CD4-positive, alpha-beta T cell (primary cell): Measurements from ENCODE around the gene TMEM51. TPM values are rescaled to one million over a fixed set of nuclear protein-coding genes. Genes with fewer than 3 reads are reported as not detected.

Experiments
- ATAC-seq: fragments of 200-7000 bp; cut with Tn5 transposase; one replicate; pipeline ENCODE4 v1.10.0; 2022; ENCODE audit warnings: mild to moderate bottlenecking; ENCODE audit not compliant: poor library complexity
- CTCF ChIA-PET: fragments of 350-600 bp; sonication (Branson Sonifier 250); formaldehyde crosslinking; loops from one replicate; lab custom pipeline; 2021; ENCODE audit warnings: antibody characterized with exemption, inconsistent platforms; lab: Charles Lee
- POLR2A ChIA-PET: fragments of 350-600 bp; sonication (Branson Sonifier 250); formaldehyde crosslinking; loops from one replicate; lab custom pipeline; 2021; ENCODE audit warnings: antibody characterized with exemption, inconsistent platforms; lab: Charles Lee
- DNase-seq, 14 experiments: peaks; one replicate each; pipeline ENCODE4 v3.0.0-alpha.2; 2013 to 2020; ENCODE audit warnings: mixed read lengths in 2 of 14
- H3K27ac ChIP-seq, 2 donors: one replicate each; pipeline versions ENCODE4 v1.5.1 to v1.7.0; 2013; ENCODE audit warnings: low read length in 2 of 2, low read depth in 1 of 2, mild to moderate bottlenecking in 1 of 2
- H3K27me3 ChIP-seq, 2 experiments: 1 replicate in 1 of 2; 2 replicates in 1 of 2; pipeline versions ENCODE4 v1.6.1 to v1.7.0; 2013; ENCODE audit warnings: low read length in 2 of 2, control low read depth in 1 of 2, mild to moderate bottlenecking in 1 of 2, moderate library complexity in 1 of 2; ENCODE audit not compliant: insufficient read depth in 2 of 2, control insufficient read depth in 1 of 2
- H3K36me3 ChIP-seq: one replicate; pipeline ENCODE4 v1.6.1; 2013; ENCODE audit warnings: low read length, control low read depth; ENCODE audit not compliant: insufficient read depth
- H3K4me1 ChIP-seq: one replicate; pipeline ENCODE4 v1.6.1; 2013; ENCODE audit warnings: low read length, control low read depth; ENCODE audit not compliant: insufficient read depth
- H3K4me3 ChIP-seq: one replicate; pipeline ENCODE4 v1.5.1; 2013; ENCODE audit warnings: mild to moderate bottlenecking, low read length, moderate library complexity
- H3K9me3 ChIP-seq, 2 experiments: 1 replicate in 1 of 2; 2 replicates in 1 of 2; pipeline versions ENCODE4 v1.6.1 to v1.7.0; 2013; ENCODE audit warnings: low read length in 2 of 2, mild to moderate bottlenecking in 2 of 2, control low read depth in 1 of 2, moderate library complexity in 1 of 2; ENCODE audit not compliant: control insufficient read depth in 1 of 2, insufficient read depth in 1 of 2
- H3K27ac Mint-ChIP-seq: one replicate; pipeline ENCODE4 v1.8.0; 2020; ENCODE audit warnings: mixed read lengths
- H3K27me3 Mint-ChIP-seq: one replicate; pipeline ENCODE4 v1.8.0; 2021; ENCODE audit warnings: mixed read lengths
- H3K36me3 Mint-ChIP-seq: one replicate; pipeline ENCODE4 v1.8.0; 2021; ENCODE audit warnings: low read depth, mixed read lengths
- H3K4me1 Mint-ChIP-seq: one replicate; pipeline ENCODE4 v1.8.0; 2021; ENCODE audit warnings: low read depth, mixed read lengths
- H3K4me3 Mint-ChIP-seq: one replicate; pipeline ENCODE4 v1.8.0; 2020; ENCODE audit warnings: mild to moderate bottlenecking, mixed read lengths
- H3K9me3 Mint-ChIP-seq: one replicate; pipeline ENCODE4 v1.8.0; 2020; ENCODE audit warnings: mixed read lengths
- intact Hi-C, 2 experiments: fragments of 100-400 bp; cut with DNase I in 1 of 2; cut with micrococcal nuclease in 1 of 2; formaldehyde crosslinking; loops; one replicate each; pipeline versions ENCODE4 v1.15.1 to v1.9.0; 2023 to 2025; cut with DNase I, micrococcal nuclease
- total RNA-seq, 174 experiments: library from RNA in 2 of 174; stranded (reverse) in 2 of 174; gene quantifications; one replicate each; pipeline ENCODE4 v1.2.3 and lab custom pipeline; 2021 to 2026
- TF ChIP-seq, protein P1 (sequence below): fragments of 200-600 bp; IDR thresholded peaks from one replicate; pipeline ENCODE4 v1.8.0; 2022; ENCODE audit warnings: antibody characterized with exemption, mild to moderate bottlenecking

Gene TMEM51
- total RNA-seq, 2 experiments from 2014 or later = not detected

DNA sequence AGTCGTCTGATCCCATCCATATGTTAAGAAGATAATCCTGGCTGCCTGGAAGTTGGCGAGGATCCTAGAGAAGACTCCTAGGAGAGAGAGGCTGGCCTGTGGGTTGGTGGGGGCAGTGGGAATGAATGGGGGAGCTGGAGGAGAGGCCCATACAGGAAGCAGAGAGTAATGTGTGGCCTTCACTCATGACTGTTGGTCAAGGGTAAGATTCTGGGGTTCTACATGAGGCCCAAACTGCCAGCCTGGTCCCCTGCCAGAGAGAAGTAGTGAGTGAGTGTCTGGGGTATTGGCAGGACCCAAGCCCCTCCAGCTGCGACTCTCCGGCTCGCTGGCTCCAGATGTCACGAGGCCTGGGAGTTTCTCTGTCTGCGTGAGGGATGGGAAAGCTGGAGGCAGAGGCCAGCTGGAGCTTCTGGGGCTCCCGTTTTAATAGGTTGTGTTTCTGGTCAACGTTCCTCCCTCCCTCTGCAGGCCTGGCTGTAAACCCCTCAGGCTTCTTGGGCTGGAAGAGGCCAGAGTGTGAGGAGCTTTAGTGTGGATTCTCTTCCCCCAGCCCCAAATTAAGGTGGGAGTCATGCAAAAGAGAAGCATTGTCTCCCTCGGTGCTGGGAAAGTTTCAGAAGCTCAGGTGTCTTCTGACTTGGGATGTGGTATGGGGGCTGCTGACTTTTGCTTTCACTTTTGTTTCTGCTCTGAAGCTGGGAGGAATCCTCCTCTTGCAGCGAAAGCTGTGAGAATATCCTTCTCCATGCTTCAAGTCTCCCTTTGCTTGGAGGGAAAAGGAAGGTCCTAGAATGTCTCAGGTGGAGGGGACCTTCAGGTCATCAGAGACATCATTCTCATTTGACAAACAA, 2.6 kb downstream of the TMEM51 start:
- CTCF ChIA-PET = no interaction called here
- no peaks in the 10 kb centered on the region for H3K36me3 Mint-ChIP-seq

DNA sequence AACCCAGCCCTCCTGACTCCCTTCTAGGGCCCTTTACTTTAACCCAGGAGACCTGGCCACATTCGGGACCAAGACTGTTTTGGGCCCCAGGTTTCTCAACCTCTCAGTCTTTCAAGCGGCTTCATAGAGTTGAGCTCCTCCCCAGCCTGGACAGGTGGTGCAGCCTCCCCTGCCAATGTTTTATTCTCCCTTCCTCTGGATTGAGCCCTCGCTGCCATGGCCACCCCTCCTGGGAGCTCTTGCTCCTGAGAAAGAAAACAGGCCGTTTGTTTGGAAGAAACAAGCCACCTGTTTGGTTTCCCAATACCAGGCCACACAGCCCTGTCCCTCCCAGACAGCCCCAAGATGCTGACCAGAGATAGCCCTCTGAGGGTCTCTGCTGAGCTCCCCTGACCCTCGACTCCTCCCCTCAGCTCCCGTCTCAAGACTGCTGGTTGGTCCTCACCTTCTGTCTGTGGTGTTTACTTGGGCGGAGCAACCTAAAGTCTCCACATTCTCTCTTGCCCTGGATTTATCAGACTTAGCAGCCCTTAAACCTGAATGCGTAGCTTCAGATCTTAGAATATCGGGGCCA, 3.3 kb downstream of the TMEM51 start:
- Mint-ChIP-seq H3K4me3 (no peak overlapping the region), H3K9me3 (no peaks in the 10 kb centered on the region), H3K27ac (no peak overlapping the region), H3K4me1 (peaks cover 13% of the 10 kb centered on the region), H3K36me3 (no peaks in the 10 kb centered on the region), H3K27me3 (peaks cover 35% of the 10 kb centered on the region)
- Histone ChIP-seq H3K27ac (no peak overlapping the region), H3K36me3 (no peaks in the 10 kb centered on the region), H3K9me3 (peaks cover 0 to 8% of the 10 kb centered on the region in 2 experiments), H3K4me3 (peak overlapping the region; percentile 33), H3K27me3 (peaks cover 21 to 33% of the 10 kb centered on the region in 2 experiments), H3K4me1 (peaks cover 26% of the 10 kb centered on the region)
- ChIA-PET POLR2A (no interaction called here), CTCF (no interaction called here)
- ATAC-seq = no peak
- no peak for DNase-seq
- TF ChIP-seq, protein P1, sequence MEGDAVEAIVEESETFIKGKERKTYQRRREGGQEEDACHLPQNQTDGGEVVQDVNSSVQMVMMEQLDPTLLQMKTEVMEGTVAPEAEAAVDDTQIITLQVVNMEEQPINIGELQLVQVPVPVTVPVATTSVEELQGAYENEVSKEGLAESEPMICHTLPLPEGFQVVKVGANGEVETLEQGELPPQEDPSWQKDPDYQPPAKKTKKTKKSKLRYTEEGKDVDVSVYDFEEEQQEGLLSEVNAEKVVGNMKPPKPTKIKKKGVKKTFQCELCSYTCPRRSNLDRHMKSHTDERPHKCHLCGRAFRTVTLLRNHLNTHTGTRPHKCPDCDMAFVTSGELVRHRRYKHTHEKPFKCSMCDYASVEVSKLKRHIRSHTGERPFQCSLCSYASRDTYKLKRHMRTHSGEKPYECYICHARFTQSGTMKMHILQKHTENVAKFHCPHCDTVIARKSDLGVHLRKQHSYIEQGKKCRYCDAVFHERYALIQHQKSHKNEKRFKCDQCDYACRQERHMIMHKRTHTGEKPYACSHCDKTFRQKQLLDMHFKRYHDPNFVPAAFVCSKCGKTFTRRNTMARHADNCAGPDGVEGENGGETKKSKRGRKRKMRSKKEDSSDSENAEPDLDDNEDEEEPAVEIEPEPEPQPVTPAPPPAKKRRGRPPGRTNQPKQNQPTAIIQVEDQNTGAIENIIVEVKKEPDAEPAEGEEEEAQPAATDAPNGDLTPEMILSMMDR = no peak
- intact Hi-C loops = no loop called here

More for the DNA sequence above, 2.6 kb downstream of the TMEM51 start:
- H3K4me1 Mint-ChIP-seq = peaks cover 13% of the 10 kb centered on the region
- no peak overlapping the region for H3K4me3 Mint-ChIP-seq
- H3K4me1 ChIP-seq = peaks cover 26% of the 10 kb centered on the region
- TF ChIP-seq, protein P1 = no peak
- H3K27ac ChIP-seq = no peak overlapping the region
- H3K36me3 ChIP-seq = no peaks in the 10 kb centered on the region
- peaks cover 28 to 39% of the 10 kb centered on the region in 2 experiments for H3K27me3 ChIP-seq
- peak in 1 of 14 experiments; percentile 29 for DNase-seq
- H3K9me3 ChIP-seq = peaks cover 0 to 8% of the 10 kb centered on the region in 2 experiments
- H3K27me3 Mint-ChIP-seq = peaks cover 43% of the 10 kb centered on the region
- intact Hi-C loops = no loop called here
- no peak for ATAC-seq
- H3K9me3 Mint-ChIP-seq = no peaks in the 10 kb centered on the region
- no peak overlapping the region for H3K27ac Mint-ChIP-seq
- POLR2A ChIA-PET = no interaction called here
- H3K4me3 ChIP-seq = peak overlapping the region; percentile 33

DNA sequence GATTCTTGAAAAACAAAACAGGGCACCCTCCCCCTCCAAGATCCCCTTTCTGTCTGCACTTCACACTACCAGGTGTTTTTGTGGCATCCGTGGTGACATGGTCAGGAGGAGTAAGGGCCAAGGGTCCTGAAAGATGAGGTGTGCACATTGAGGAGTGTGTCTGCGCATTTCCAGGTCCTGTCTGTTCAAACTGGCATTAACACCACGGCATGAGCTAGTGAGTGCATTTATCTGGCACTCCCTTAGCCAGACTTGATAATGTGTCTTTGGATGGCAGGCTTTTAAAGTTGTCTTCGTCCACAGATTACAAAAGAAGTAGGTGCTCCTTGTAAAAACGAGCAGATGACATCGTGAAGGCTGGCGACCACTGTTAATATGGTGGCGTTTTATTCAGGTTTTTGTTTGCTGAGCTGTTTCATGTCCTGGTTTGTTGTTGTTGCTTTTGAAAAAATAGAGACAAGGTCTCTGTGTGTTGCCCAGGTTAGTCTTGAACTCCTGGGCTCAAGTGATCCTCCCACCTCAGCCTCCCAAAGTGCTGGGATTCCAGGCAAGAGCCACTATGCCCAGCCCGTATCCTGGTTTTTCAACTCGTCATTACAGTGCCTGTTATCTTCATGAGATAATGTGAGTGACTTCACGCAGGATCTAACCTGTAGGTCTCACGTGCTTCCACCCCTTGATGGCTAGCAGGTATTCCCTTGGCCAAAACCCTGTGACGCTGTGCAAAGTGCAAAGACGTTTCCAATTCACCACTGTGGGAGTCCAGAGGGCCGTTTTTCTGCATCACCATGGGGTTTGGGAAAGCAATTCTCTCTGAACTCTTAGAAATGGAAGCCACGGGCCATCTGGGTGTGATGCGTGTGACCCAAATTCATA, 4.2 kb downstream of the TMEM51 start:
- peaks cover 12 to 24% of the 10 kb centered on the region in 2 experiments for H3K27me3 ChIP-seq
- POLR2A ChIA-PET = no interaction called here
- Mint-ChIP-seq H3K27me3 (peaks cover 31% of the 10 kb centered on the region), H3K36me3 (no peaks in the 10 kb centered on the region), H3K4me1 (peaks cover 13% of the 10 kb centered on the region), H3K4me3 (no peak overlapping the region), H3K27ac (no peak overlapping the region), H3K9me3 (no peaks in the 10 kb centered on the region)
- CTCF ChIA-PET = no interaction called here
- H3K4me1 ChIP-seq = peaks cover 23% of the 10 kb centered on the region
- peaks cover 0 to 6% of the 10 kb centered on the region in 2 experiments for H3K9me3 ChIP-seq
- ATAC-seq = no peak
- H3K36me3 ChIP-seq = no peaks in the 10 kb centered on the region
- intact Hi-C loops = no loop called here
- TF ChIP-seq, protein P1 = no peak
- H3K27ac ChIP-seq = no peak overlapping the region
- H3K4me3 ChIP-seq = no peak overlapping the region
- DNase-seq = no peak
